HK-2 (cell line): ENCODE measurements around the gene ETFBKMT.
"Not testable (repeated sequence)": the region's sequence is repeated elsewhere in the genome, so short reads cannot be mapped to it uniquely, and the experiment has no call there.

Experiments
- DNase-seq: peaks from one replicate; pipeline ENCODE4 v3.0.0-alpha.2; 2018; ENCODE audit not compliant: unreplicated experiment

The ETFBKMT gene

DNA sequence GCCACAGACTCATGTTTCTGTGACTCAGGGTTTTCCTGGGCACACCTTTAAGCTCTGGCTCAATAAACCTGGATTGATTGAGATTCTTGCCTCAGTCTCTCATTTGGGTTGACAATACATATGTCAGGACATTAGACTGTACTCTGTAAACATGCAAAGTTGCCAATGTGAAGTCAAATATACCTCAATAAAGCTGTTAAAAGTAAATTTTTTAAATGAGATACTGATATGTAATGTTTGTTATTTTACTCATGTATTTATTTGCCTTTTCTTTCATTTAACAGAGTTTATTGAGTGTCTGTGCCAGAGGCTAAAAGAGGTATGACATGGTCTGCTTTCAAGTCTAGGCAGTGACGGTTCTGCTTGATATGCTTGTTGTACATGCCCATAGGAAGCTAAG lies 3.7 kb upstream of the ETFBKMT start:
- DNase-seq, result no peak

- DNase-seq, result no peak
Measured at GRCh38 chr12:31658471-31659086, 909 bp upstream of the ETFBKMT start.

- DNase-seq, result no peak
Measured at GRCh38 chr12:31662176-31662849, 2.8 kb downstream of the ETFBKMT start.

GRCh38 chr12:31663576-31663975 lies 4.1 kb downstream of the ETFBKMT start:
- no peak for DNase-seq

GRCh38 chr12:31664038-31664437 lies 4.5 kb downstream of the ETFBKMT start:
- no peak for DNase-seq

DNA sequence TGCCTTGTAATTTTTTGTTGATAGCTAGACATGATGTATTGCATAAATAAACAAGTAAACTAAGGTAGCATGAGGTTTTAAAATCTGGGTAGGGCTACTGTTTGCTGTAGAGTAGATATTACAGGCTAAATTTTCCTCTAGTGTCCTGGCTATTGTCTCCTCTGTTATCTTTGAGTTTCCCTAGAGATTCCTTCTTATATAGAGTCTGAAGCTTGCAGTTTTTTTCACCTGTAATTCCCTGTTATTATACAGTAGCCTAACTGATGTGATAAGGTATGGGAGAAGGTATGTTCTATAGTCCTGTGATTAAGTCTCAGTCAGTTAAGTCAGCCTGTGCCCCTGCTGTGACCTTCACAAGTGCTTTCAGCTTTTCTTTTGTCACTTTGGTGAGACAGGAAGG lies 9.5 kb downstream of the ETFBKMT start:
- DNase-seq, result no peak

- DNase-seq, result not testable (repeated sequence)
Measured at GRCh38 chr12:31669582-31669981, 10.1 kb downstream of the ETFBKMT start.

- DNase-seq, result no peak
Measured at GRCh38 chr12:31672521-31672920, 13.0 kb downstream of the ETFBKMT start.

- peak; percentile 72 for DNase-seq
Measured at GRCh38 chr12:31682136-31682962, 22.9 kb downstream of the ETFBKMT start.

DNA sequence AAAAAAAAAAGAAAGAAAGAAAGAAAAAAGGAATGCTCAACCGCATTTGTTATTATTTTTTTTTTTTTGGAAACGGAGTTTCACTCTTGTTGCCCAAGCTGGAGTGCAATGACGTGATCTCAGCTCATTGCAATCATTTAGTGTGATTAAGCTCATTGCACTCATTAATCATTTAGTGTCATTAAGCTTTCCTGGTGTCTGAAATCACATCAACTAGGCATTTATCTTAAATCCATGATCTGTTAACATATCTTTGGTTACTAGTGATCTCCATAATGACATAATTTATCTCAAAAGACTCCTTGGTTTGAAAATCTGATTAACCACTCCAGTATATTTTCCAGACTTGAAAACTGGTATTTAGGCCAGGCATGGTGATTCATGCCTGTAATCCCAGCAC lies 26.3 kb downstream of the ETFBKMT start:
- DNase-seq, result no peak

GRCh38 chr12:31687101-31687527 lies 27.6 kb downstream of the ETFBKMT start:
- no peak for DNase-seq

DNA sequence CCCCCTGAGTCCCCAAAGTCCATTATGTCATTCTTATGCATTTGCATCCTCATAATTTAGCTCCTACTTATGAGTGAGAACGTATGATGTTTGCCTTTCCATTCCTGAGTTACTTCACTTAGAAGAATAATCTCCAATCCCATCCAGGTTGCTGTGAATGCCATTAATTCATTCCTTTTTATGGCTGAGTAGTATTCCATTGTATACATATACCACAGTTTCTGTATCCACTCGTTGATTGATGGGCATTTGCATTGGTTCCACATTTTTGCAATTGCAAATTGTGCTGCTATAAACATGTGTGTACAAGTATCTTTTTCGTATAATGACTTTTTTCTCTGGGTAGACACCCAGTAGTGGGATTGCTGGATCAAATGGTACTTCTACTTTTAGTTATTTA lies 30.4 kb downstream of the ETFBKMT start:
- not testable (repeated sequence) for DNase-seq

DNA sequence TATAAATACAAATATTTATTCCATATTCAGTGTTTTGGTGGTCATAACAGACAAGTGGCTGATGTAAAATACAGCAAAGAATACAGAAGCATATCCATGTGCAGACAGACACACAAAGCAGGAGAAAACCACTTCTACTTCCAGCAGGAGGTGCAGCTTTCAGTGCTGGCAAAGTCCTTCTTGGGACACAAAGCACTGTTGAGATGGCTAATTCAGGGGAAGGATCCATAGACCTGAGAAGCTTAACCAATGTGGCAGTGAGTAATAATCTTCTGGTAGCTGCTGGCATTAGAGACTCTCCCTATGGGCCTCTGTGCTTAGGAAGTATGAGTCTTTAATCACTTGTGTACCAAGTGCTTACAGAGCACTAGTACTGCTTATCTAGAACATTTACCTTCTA lies 42.6 kb downstream of the ETFBKMT start:
- no peak for DNase-seq

- DNase-seq, result no peak
Measured at GRCh38 chr12:31705621-31706020, 46.1 kb downstream of the ETFBKMT start.

- not testable (repeated sequence) for DNase-seq
Measured at GRCh38 chr12:31708118-31708517, 48.6 kb downstream of the ETFBKMT start.

DNA sequence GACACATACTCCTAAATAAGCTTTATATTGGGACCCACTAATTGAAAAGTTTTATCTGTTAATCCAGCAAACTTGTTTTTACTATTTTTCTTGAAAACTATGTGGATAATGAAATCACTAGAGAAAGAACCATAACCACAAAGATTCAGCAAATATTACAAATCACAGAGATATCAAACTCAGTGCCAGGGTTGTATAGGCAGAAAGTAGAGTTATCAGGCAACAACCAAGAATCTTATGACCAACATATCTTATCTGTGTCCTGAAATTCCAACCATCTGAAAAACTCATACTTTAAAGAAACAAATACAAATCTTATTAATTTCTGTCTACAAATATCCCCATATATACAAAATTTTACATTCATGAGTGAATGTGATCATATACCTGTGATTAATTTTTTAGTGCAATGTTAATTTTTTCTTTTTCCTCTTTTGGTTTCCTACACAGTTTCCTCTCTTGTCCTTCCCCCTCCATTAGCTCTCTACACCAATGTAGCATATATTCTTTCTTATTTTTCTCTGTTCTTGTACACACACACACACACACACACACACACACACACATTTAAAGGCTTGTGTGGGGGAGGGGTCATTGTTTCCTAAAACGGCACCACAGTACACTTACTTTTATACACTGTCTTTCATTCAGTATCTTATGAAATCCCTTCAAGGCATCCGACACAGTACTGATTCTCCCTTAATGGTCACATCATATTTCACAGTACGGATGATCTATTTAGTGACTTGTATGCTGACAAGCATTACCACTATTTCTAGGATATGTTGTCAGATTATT lies 50.7 kb downstream of the ETFBKMT start:
- no peak for DNase-seq

DNA sequence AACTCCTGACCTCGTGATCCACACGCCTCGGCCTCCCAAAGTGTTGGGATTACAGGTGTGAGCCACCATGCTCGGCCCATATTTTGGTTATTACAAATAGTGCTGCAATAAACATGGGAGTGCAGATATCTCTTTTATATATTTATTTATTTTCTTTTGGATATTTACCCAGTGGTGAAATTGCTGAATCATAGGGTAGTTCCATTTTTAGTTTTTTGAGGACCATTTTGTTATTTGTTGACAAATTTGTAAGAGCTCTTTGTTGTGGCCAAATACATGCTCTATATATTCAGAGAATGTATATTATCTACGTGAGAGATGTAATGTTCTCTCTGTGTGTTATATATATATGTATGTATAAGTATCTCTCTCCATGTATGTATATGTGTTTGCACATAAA lies 53.4 kb downstream of the ETFBKMT start:
- no peak for DNase-seq

- DNase-seq, result no peak
Measured at GRCh38 chr12:31714406-31715271, 55.2 kb downstream of the ETFBKMT start.

GRCh38 chr12:31715283-31715825 lies 55.9 kb downstream of the ETFBKMT start:
- DNase-seq, result no peak

GRCh38 chr12:31716998-31717397 lies 57.5 kb downstream of the ETFBKMT start:
- DNase-seq, result not testable (repeated sequence)
